Caco-2 (cell line): ENCODE measurements around the gene LMF2. TPM values are rescaled to one million over a fixed set of nuclear protein-coding genes. Genes with fewer than 3 reads are reported as not detected.

Experiments used
- BruUV-seq: library from RNA; stranded (reverse); fragments of 400-500 nt; replicated peaks from 2 replicates; lab custom pipeline; 2021; lab: Mats Ljungman, UMichigan
- CTCF ChIA-PET: fragments of 300-600 bp; sonication (Branson Sonifier 250); formaldehyde crosslinking; loops from one replicate; lab custom pipeline; 2022; ENCODE audit warnings: antibody characterized with exemption; lab: Charles Lee
- POLR2A ChIA-PET: fragments of 300-600 bp; sonication (Branson Sonifier 250); formaldehyde crosslinking; loops from one replicate; lab custom pipeline; 2022; ENCODE audit warnings: antibody characterized with exemption; lab: Charles Lee
- DNase-seq, 2 experiments: peaks; one replicate each; pipeline versions ENCODE4 v3.0.0 to v3.0.0-alpha.2; 2020 to 2022
- H3K27me3 ChIP-seq: replicated peaks from 2 replicates; pipeline ENCODE4 v1.6.0; 2011; ENCODE audit warnings: low read length; ENCODE audit not compliant: control insufficient read depth, insufficient read depth
- H3K36me3 ChIP-seq: 2 replicates; pipeline ENCODE4 v1.5.1; 2011; ENCODE audit warnings: low read length; ENCODE audit not compliant: control insufficient read depth, insufficient read depth
- H3K4me1 ChIP-seq: fragments of 250-450 bp; sonication (Bioruptor Pico); 2 replicates; pipeline ENCODE4 v1.5.1; 2020; ENCODE audit warnings: mild to moderate bottlenecking
- H3K4me3 ChIP-seq: 2 replicates; pipeline ENCODE4 v1.5.1; 2011; ENCODE audit warnings: low read depth, mild to moderate bottlenecking, control low read depth, low read length
- H3K9me3 ChIP-seq: fragments of 250-450 bp; sonication (Bioruptor Pico); 2 replicates; pipeline ENCODE4 v1.5.1; 2020; ENCODE audit warnings: mild to moderate bottlenecking, moderate library complexity
- H3K27ac Mint-ChIP-seq: one replicate; pipeline ENCODE4 v1.8.0; 2022; ENCODE audit warnings: mixed read lengths; ENCODE audit not compliant: unreplicated experiment
- H3K27me3 Mint-ChIP-seq: one replicate; pipeline ENCODE4 v1.8.0; 2022; ENCODE audit warnings: mixed read lengths; ENCODE audit not compliant: insufficient read depth, unreplicated experiment
- H3K36me3 Mint-ChIP-seq: one replicate; pipeline ENCODE4 v1.8.0; 2022; ENCODE audit warnings: mild to moderate bottlenecking, mixed read lengths; ENCODE audit not compliant: insufficient read depth, unreplicated experiment
- H3K4me1 Mint-ChIP-seq: one replicate; pipeline ENCODE4 v1.8.0; 2022; ENCODE audit warnings: low read depth, mixed read lengths; ENCODE audit not compliant: unreplicated experiment
- H3K4me3 Mint-ChIP-seq: one replicate; pipeline ENCODE4 v1.8.0; 2022; ENCODE audit warnings: mild to moderate bottlenecking, moderate library complexity, mixed read lengths; ENCODE audit not compliant: unreplicated experiment
- H3K9me3 Mint-ChIP-seq: one replicate; pipeline ENCODE4 v1.8.0; 2022; ENCODE audit warnings: mixed read lengths; ENCODE audit not compliant: unreplicated experiment
- CTCF ChIP-seq, 2 experiments: fragments of 200-600 bp in 1 of 2; IDR thresholded peaks; 1 replicate in 1 of 2; 2 replicates in 1 of 2; pipeline versions ENCODE4 v1.5.1 to v1.8.0; 2011 to 2022; ENCODE audit warnings: antibody characterized with exemption in 1 of 2, control low read depth in 1 of 2, inconsistent platforms in 1 of 2, low read depth in 1 of 2, low read length in 1 of 2, mild to moderate bottlenecking in 1 of 2, moderate library complexity in 1 of 2; ENCODE audit not compliant: insufficient read depth in 1 of 2, severe bottlenecking in 1 of 2, unreplicated experiment in 1 of 2
- intact Hi-C: fragments of 100-400 bp; cut with micrococcal nuclease; formaldehyde crosslinking; loops from one replicate; pipeline ENCODE4 v1.10.0; 2022; ENCODE audit not compliant: unreplicated experiment
- total RNA-seq: library from RNA; stranded (reverse); gene quantifications from 2 replicates; pipeline ENCODE4 v1.2.3, GENCODE V29; 2022

The LMF2 gene
- total RNA-seq, 1 experiment from 2014 or later, result 68.8 TPM

- intact Hi-C loops, result no loop called here
- Mint-ChIP-seq H3K27me3 (no peaks in the 10 kb centered on the region), H3K27ac (no peak overlapping the region), H3K9me3 (no peaks in the 10 kb centered on the region), H3K4me1 (peaks cover 3% of the 10 kb centered on the region), H3K4me3 (no peak overlapping the region), H3K36me3 (peaks cover 65% of the 10 kb centered on the region)
- H3K4me3 ChIP-seq, result no peak overlapping the region
- CTCF ChIA-PET, result no interaction called here
- peaks cover 3% of the 10 kb centered on the region; the same call in 1 of the 2 replicates for H3K36me3 ChIP-seq
- POLR2A ChIA-PET, result no interaction called here
- DNase-seq, result no peak
- H3K9me3 ChIP-seq, result no peaks in the 10 kb centered on the region
- no peak for TF ChIP-seq CTCF (IDR thresholded peaks at IDR 0.05; ENCODE audit: insufficient read depth in 1 of 2, low read depth in 1 of 2, low read length in 1 of 2, severe bottlenecking in 1 of 2, unreplicated experiment in 1 of 2)
- BruUV-seq, result no TSS peak
- no peaks in the 10 kb centered on the region for H3K27me3 ChIP-seq
- H3K4me1 ChIP-seq, result peaks cover 5% of the 10 kb centered on the region; the same call in 1 of the 2 replicates
Observed at GRCh38 chr22:50456026-50456425, 51.5 kb downstream of the LMF2 start.

GRCh38 chr22:50455201-50455600 lies 52.3 kb downstream of the LMF2 start:
- no peak overlapping the region for H3K27ac Mint-ChIP-seq
- no peak for DNase-seq
- Histone ChIP-seq H3K36me3 (no peaks in the 10 kb centered on the region; the same call in 1 of the 2 replicates), H3K4me3 (no peak overlapping the region), H3K4me1 (no peaks in the 10 kb centered on the region), H3K27me3 (no peaks in the 10 kb centered on the region), H3K9me3 (no peaks in the 10 kb centered on the region)
- no peaks in the 10 kb centered on the region for H3K9me3 Mint-ChIP-seq
- no peaks in the 10 kb centered on the region for H3K27me3 Mint-ChIP-seq
- H3K4me1 Mint-ChIP-seq, result no peaks in the 10 kb centered on the region
- BruUV-seq, result no TSS peak
- ChIA-PET CTCF (no interaction called here), POLR2A (no interaction called here)
- intact Hi-C loops, result no loop called here
- no peak overlapping the region for H3K4me3 Mint-ChIP-seq
- H3K36me3 Mint-ChIP-seq, result peaks cover 68% of the 10 kb centered on the region
- no peak for TF ChIP-seq CTCF (IDR thresholded peaks at IDR 0.05; ENCODE audit: insufficient read depth in 1 of 2, low read depth in 1 of 2, low read length in 1 of 2, severe bottlenecking in 1 of 2, unreplicated experiment in 1 of 2)

- H3K4me3 ChIP-seq, result no peak overlapping the region
- CTCF ChIA-PET, result interaction anchor here (0.5 kb wide), 1 partner anchor 166 kb away, joined by 4 read pairs; no protein-coding TSS in a partner anchor
- no peaks in the 10 kb centered on the region for H3K9me3 Mint-ChIP-seq
- no peak for TF ChIP-seq CTCF (IDR thresholded peaks at IDR 0.05; ENCODE audit: insufficient read depth in 1 of 2, low read depth in 1 of 2, low read length in 1 of 2, severe bottlenecking in 1 of 2, unreplicated experiment in 1 of 2)
- no peak overlapping the region for H3K27ac Mint-ChIP-seq
- no peaks in the 10 kb centered on the region for H3K4me1 Mint-ChIP-seq
- intact Hi-C loops, result no loop called here
- POLR2A ChIA-PET, result no interaction called here
- H3K36me3 ChIP-seq, result no peaks in the 10 kb centered on the region; the same call in 1 of the 2 replicates
- no peak overlapping the region for H3K4me3 Mint-ChIP-seq
- no TSS peak for BruUV-seq
- H3K4me1 ChIP-seq, result no peaks in the 10 kb centered on the region
- H3K9me3 ChIP-seq, result no peaks in the 10 kb centered on the region
- H3K27me3 Mint-ChIP-seq, result no peaks in the 10 kb centered on the region
- no peaks in the 10 kb centered on the region for H3K27me3 ChIP-seq
- peaks cover 74% of the 10 kb centered on the region for H3K36me3 Mint-ChIP-seq
- no peak for DNase-seq
Observed at GRCh38 chr22:50454556-50455075, 52.9 kb downstream of the LMF2 start.

Other genes starting within 250 kb of the LMF2 start
- gene MAPK12, start 246.0 kb downstream of the LMF2 start, total RNA-seq, result 35.6 and 37.4 TPM in 2 replicates
- gene MAPK11, start 237.3 kb downstream of the LMF2 start, total RNA-seq, result 1.3 and 1.4 TPM in 2 replicates
- gene PLXNB2, start 200.1 kb downstream of the LMF2 start, total RNA-seq, result 260 and 262 TPM in 2 replicates
- gene DENND6B, start 180.7 kb downstream of the LMF2 start, total RNA-seq, result 3.4 and 5.5 TPM in 2 replicates
- 55.5 and 60.7 TPM in 2 replicates for gene PPP6R2, start 164.4 kb downstream of the LMF2 start, total RNA-seq
- gene SBF1, start 32.7 kb downstream of the LMF2 start, total RNA-seq, result 77.8 and 82.8 TPM in 2 replicates
- gene ADM2, start 26.2 kb downstream of the LMF2 start, total RNA-seq, result 28.8 and 30.5 TPM in 2 replicates
- 0.32 TPM in 1 of 2 replicates, not detected in the other for gene MIOX, start 20.8 kb downstream of the LMF2 start, total RNA-seq
- 84.3 and 88.9 TPM in 2 replicates for gene NCAPH2, start 522 bp upstream of the LMF2 start, total RNA-seq
- 3.0 and 6.5 TPM in 2 replicates for gene SCO2, start 17.9 kb upstream of the LMF2 start, total RNA-seq
- 3.7 and 3.9 TPM in 2 replicates for gene TYMP, start 22.3 kb upstream of the LMF2 start, total RNA-seq
- 1.1 and 2.0 TPM in 2 replicates for gene KLHDC7B, start 38.2 kb upstream of the LMF2 start, total RNA-seq
- not detected in 2 replicates for gene SYCE3, start 55.2 kb upstream of the LMF2 start, total RNA-seq
- 19.8 and 24.6 TPM in 2 replicates for gene CPT1B, start 70.7 kb upstream of the LMF2 start, total RNA-seq
- 43.3 and 45.4 TPM in 2 replicates for gene CHKB, start 75.1 kb upstream of the LMF2 start, total RNA-seq
- 3.2 and 3.9 TPM in 2 replicates for gene MAPK8IP2, start 93.1 kb upstream of the LMF2 start, total RNA-seq
- gene ARSA, start 120.5 kb upstream of the LMF2 start, total RNA-seq, result 11.5 TPM in 2 replicates
- 4.3 and 4.5 TPM in 2 replicates for gene SHANK3, start 165.1 kb upstream of the LMF2 start, total RNA-seq
- gene ACR, start 230.5 kb upstream of the LMF2 start, total RNA-seq, result not detected in 2 replicates